Loucy (cell line): ENCODE results near the gene AGAP1.
A peak's percentile ranks its signal among the peaks of the same experiment; 100 is the strongest.

Experiments
- H2AFZ ChIP-seq: fragments of 200-600 bp; sonication (generic); 2 replicates; pipeline ENCODE4 v1.6.0; 2016; ENCODE audit warnings: antibody characterized with exemption, mild to moderate bottlenecking, low read length, moderate library complexity
- H3F3A ChIP-seq: fragments of 200-600 bp; 2 replicates; pipeline ENCODE4 v1.6.0; 2016; ENCODE audit warnings: antibody characterized with exemption, low read depth, mild to moderate bottlenecking
- H3K27me3 ChIP-seq: fragments of 200-600 bp; sonication (generic); 2 replicates; pipeline ENCODE4 v1.6.1; 2014; ENCODE audit warnings: low read length, mild to moderate bottlenecking; ENCODE audit not compliant: insufficient read depth, poor library complexity, severe bottlenecking
- H3K36me3 ChIP-seq: fragments of 200-600 bp; sonication (generic); 2 replicates; pipeline ENCODE4 v1.6.1; 2016; ENCODE audit warnings: low read length; ENCODE audit not compliant: insufficient read depth
- H3K4me1 ChIP-seq: fragments of 200-600 bp; sonication (generic); 2 replicates; pipeline ENCODE4 v1.5.1; 2014; ENCODE audit warnings: low read length, mild to moderate bottlenecking; ENCODE audit not compliant: insufficient read depth, poor library complexity, severe bottlenecking
- H3K4me2 ChIP-seq: fragments of 200-600 bp; sonication (generic); 2 replicates; pipeline ENCODE4 v1.6.0; 2014; ENCODE audit warnings: antibody characterized with exemption, low read length, low read depth, mild to moderate bottlenecking; ENCODE audit not compliant: poor library complexity, severe bottlenecking
- H3K4me3 ChIP-seq: fragments of 200-600 bp; sonication (generic); 2 replicates; pipeline ENCODE4 v1.5.1; 2014; ENCODE audit warnings: low read length, mild to moderate bottlenecking, mixed read lengths; ENCODE audit not compliant: poor library complexity, severe bottlenecking
- H3K79me2 ChIP-seq: fragments of 200-600 bp; sonication (generic); 2 replicates; pipeline ENCODE4 v1.6.1; 2014; ENCODE audit warnings: low read length; ENCODE audit not compliant: insufficient read depth
- H3K9ac ChIP-seq: fragments of 200-600 bp; sonication (generic); 2 replicates; pipeline ENCODE4 v1.6.0; 2014; ENCODE audit warnings: mild to moderate bottlenecking, low read depth, low read length, moderate library complexity; ENCODE audit not compliant: poor library complexity, severe bottlenecking
- H3K9me2 ChIP-seq: fragments of 200-600 bp; sonication (generic); replicated peaks from 2 replicates; pipeline ENCODE4 v1.6.1; 2016; ENCODE audit warnings: low read depth, low read length, mixed read lengths
- H3K9me3 ChIP-seq: fragments of 200-600 bp; sonication (generic); 2 replicates; pipeline ENCODE4 v1.6.1; 2014; ENCODE audit warnings: mild to moderate bottlenecking, antibody characterized with exemption, low read length, low read depth; ENCODE audit not compliant: insufficient read depth
- H4K20me1 ChIP-seq: fragments of 200-600 bp; sonication (generic); 2 replicates; pipeline ENCODE4 v1.6.0; 2014; ENCODE audit warnings: antibody characterized with exemption, low read length, mild to moderate bottlenecking; ENCODE audit not compliant: insufficient read depth, poor library complexity, severe bottlenecking
- CTCF ChIP-seq: fragments of 200-600 bp; sonication (generic); conservative IDR thresholded peaks from 2 replicates; pipeline ENCODE4 v1.5.1; 2014; ENCODE audit warnings: mild to moderate bottlenecking, antibody characterized with exemption, low read length
- EZH2phosphoT487 ChIP-seq: fragments of 200-600 bp; IDR thresholded peaks from 2 replicates; pipeline ENCODE4 v1.6.1; 2018; ENCODE audit warnings: antibody characterized with exemption, mild to moderate bottlenecking, moderate library complexity, borderline replicate concordance

AGAP1 gene

GRCh38 chr2:235713189-235713588 is 219.3 kb downstream of the AGAP1 start:
- no peak for TF ChIP-seq CTCF
- no peak for TF ChIP-seq EZH2phosphoT487
- 0 out of 2 replicates have a peak, but pooled peaks cover 2% of the 10 kb centered on the region for H3K79me2 ChIP-seq
- H3K4me2 ChIP-seq: no peak overlapping the region
- H3F3A ChIP-seq: no peaks in the 10 kb centered on the region
- H3K4me1 ChIP-seq: peaks cover 14% of the 10 kb centered on the region
- no peak overlapping the region for H2AFZ ChIP-seq
- no peaks in the 10 kb centered on the region for H3K9me2 ChIP-seq
- no peaks in the 10 kb centered on the region for H4K20me1 ChIP-seq
- no peak overlapping the region for H3K4me3 ChIP-seq
- H3K9me3 ChIP-seq: no peaks in the 10 kb centered on the region
- H3K9ac ChIP-seq: no peak overlapping the region
- H3K27me3 ChIP-seq: no peaks in the 10 kb centered on the region
- H3K36me3 ChIP-seq: peaks cover 9% of the 10 kb centered on the region; the same call in 1 of the 2 replicates

- TF ChIP-seq EZH2phosphoT487 (no peak), CTCF (no peak)
- Histone ChIP-seq H3K79me2 (no peaks in the 10 kb centered on the region), H3K9ac (no peak overlapping the region), H3K9me2 (no peaks in the 10 kb centered on the region), H3K9me3 (no peaks in the 10 kb centered on the region), H2AFZ (no peak overlapping the region), H3K4me2 (no peak overlapping the region), H3K27me3 (no peaks in the 10 kb centered on the region), H4K20me1 (no peaks in the 10 kb centered on the region), H3K4me1 (peaks cover 31% of the 10 kb centered on the region), H3K36me3 (peaks cover 17% of the 10 kb centered on the region; the same call in 1 of the 2 replicates), H3F3A (no peaks in the 10 kb centered on the region), H3K4me3 (no peak overlapping the region)
Observed at GRCh38 chr2:235715601-235716000, 221.8 kb downstream of the AGAP1 start.

GRCh38 chr2:235716875-235717496 is 223.1 kb downstream of the AGAP1 start:
- Histone ChIP-seq H3K4me3 (peak overlapping the region; percentile 7), H3K36me3 (peaks cover 12% of the 10 kb centered on the region; the same call in 1 of the 2 replicates), H3F3A (no peaks in the 10 kb centered on the region), H3K4me1 (peaks cover 40% of the 10 kb centered on the region), H2AFZ (no peak overlapping the region), H3K9me2 (no peaks in the 10 kb centered on the region), H3K79me2 (no peaks in the 10 kb centered on the region), H3K27me3 (no peaks in the 10 kb centered on the region), H3K4me2 (peak overlapping the region; percentile 27), H4K20me1 (no peaks in the 10 kb centered on the region), H3K9me3 (no peaks in the 10 kb centered on the region), H3K9ac (no peak overlapping the region)
- TF ChIP-seq EZH2phosphoT487 (no peak), CTCF (no peak)
